Stimulated activated CD4-positive, alpha-beta T cell treated with anti-CD3 and anti-CD28 coated beads, Interleukin-4, amount 100 ng/mL, for 4 hours (primary cell): ENCODE measurements around the gene RHBDL1.

Experiments used
- DNase-seq, 2 experiments: peaks; one replicate each; pipeline ENCODE4 v3.0.0-alpha.2; 2020

RHBDL1 gene

DNA sequence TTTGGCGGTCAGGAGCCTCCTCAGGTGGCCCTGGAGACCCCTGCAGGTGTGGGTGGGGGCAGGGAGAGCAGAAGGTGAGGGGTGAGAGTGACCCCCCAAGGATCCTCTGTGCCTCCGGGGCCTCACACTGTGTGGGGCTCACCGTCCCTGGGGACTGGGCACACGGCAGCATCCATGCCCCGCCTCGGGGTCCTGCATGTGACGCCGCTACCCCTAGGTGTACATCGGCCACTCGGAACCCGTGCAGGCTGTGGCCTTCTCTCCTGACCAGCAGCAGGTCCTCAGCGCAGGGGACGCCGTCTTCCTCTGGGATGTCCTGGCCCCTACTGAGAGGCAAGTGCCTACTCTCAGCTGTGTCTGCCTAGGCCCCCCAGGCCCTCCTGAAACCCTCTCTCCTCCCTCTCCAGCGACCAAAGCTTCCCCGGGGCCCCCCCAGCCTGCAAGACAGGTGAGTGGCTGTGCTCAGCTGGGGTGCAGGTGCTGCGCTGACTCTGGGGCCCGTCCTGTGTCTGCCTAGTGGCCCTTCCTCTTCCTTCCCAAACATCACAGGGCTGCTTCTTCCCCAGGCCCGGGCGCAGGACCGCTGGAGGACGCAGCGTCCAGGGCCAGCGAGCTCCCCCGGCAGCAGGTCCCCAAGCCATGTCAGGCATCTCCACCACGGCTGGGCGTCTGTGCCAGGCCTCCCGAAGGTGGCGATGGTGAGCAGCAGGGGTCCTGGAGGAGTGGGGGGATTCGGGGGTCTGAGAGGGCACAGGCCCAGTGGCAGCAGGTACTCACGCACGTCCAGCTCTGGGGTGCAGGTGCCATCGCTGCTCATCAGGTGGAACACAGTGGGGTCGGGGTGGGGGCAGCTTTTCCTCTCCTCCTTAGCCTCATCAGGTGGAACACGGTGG, 16.5 kb upstream of the RHBDL1 start:
- DNase-seq = no peak

GRCh38 chr16:659618-660017, 15.9 kb upstream of the RHBDL1 start:
- no peak for DNase-seq

GRCh38 chr16:660132-660458, 15.4 kb upstream of the RHBDL1 start:
- no peak for DNase-seq

- DNase-seq = peak; percentile 56 to 70
Observed at GRCh38 chr16:660459-661183, 14.8 kb upstream of the RHBDL1 start.

DNA sequence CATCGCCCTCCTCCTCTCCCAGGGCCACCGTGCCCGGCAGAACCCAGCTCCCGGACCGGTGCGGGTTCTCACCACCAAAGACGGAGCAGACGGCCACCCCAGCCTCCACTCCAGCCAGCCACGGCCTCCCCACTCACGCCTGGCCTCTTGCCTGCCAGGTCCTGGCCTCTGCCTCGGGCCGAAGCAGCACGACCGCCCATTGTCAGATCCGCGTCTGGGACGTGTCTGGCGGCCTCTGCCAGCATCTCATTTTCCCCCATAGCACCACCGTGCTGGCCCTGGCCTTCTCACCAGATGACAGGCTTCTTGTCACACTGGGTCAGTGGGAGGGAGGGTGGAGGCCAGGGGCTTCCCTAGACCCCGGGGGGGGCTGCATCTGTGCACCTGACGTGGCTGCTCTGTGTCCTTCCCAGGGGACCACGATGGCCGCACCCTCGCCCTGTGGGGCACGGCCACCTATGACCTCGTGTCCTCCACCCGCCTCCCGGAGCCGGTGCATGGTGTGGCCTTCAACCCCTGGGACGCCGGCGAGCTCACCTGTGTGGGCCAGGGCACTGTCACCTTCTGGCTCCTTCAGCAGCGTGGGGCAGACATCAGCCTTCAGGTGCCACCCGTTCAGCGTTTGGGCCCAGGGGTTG, 14.2 kb upstream of the RHBDL1 start:
- no peak for DNase-seq

DNA sequence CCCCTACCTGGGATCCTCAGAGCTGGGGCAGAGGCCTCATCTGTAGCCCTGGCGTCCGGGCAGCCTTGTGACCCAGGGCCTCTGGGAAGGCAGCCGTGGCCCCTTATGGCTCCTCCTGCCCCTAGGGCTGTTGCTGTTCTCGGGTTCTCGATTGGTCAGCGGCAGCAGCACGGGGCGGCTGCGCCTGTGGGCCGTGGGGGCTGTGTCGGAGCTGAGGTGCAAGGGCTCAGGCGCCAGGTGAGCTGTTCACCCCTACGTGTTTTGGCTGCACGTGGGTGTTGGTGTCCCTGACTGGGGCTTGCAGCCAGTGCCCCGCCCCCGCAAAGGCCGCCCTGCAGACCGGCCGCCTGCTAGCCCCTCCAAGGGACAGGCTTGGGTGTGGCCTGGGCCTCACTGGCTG, 13.4 kb upstream of the RHBDL1 start:
- DNase-seq = no peak

GRCh38 chr16:662597-662996, 12.9 kb upstream of the RHBDL1 start:
- no peak for DNase-seq

- no peak for DNase-seq
Observed at GRCh38 chr16:666572-666971, 8.9 kb upstream of the RHBDL1 start.

- DNase-seq = no peak
Observed at GRCh38 chr16:667113-667779, 8.2 kb upstream of the RHBDL1 start.

- DNase-seq = peak; percentile 88 to 95
Observed at GRCh38 chr16:667780-668518, 7.5 kb upstream of the RHBDL1 start, which contains the start of gene RHOT2. Gene RHOT2 (plus strand): TSS chr16:668132. CDS start chr16:668200, 68 bp downstream.

DNA sequence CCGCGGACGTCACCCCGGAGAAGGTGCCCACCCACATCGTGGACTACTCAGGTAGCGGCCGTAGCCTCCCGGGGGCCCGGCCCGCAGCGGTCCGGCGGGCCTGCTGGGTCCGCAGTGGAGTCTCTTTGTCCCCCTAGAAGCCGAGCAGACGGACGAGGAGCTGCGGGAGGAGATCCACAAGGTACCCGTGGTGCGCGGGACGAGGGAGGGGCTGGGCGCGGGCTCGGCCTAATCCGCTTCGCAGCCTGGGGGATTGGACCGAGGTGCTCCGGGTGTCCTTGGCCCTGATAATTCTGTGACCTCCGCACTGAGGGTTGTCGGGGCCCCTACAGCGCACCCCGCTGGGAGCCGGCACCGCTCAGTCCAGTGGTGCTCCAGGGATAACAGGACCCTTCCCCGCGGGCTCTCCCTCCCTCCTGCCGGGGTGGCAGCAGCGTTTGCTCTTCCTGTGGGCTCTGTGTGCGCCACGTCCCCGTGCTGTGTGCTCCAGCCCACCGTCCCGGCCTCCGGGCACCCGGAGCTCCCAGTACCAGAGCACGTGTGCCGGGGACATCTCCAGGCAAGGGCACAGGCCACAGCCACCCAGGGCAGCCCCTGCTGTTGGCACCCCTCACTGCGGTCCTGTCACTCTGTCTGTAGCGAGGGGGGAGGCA, 6.8 kb upstream of the RHBDL1 start:
- DNase-seq = no peak

DNA sequence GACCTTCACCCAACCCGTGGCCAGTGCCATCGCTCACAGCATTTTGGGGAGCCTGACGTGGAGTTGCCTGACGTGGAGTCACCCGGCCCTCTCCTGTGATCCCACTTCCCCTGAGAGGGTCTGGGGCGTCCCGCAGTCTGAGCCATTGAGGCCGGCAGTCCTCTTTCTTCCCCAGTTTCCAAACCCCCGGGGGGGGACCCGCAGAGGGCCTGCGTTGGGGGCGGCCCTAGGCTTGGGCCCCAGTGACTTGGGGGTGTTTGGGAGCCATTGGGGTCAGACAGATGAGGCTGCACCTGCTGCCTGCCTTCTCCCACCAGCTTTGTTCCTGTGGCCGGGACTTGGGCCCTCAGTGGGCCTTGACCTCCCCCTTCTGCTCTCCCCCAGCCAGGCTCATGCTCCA, 5.8 kb upstream of the RHBDL1 start:
- no peak for DNase-seq

DNA sequence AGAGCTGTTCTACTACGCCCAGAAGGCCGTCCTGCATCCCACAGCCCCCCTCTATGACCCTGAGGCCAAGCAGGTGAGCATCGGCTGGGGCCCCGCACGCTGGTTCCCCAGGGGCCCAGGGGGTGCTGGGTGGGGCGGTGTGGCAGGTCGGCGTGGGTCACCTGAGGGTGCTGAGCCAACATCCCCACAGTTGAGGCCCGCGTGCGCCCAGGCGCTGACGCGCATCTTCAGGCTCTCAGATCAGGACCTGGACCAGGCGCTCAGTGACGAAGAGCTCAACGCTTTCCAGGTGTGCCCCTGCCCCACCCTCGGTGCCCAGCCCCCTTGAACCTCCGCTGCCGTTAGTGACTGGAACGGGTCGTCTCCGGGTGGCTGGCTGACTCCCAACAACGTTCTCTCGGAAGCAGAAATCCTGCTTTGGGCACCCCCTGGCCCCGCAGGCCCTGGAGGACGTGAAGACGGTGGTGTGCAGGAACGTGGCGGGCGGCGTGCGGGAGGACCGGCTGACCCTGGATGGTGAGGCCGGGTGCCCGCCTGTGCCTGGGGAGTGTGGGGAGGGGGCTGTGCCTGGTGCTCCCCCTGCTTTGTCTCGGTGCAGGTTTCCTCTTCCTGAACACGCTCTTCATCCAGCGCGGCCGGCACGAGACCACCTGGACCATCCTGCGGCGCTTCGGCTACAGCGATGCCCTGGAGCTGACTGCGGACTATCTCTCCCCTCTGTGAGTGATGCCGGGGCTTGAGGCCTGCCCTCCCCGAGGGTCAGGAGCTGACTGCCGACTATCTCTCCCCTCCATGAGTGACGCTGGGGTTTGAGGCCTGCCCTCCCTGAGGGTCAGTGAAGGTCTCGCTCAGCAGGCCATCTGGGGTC, 4.8 kb upstream of the RHBDL1 start:
- no peak for DNase-seq

DNA sequence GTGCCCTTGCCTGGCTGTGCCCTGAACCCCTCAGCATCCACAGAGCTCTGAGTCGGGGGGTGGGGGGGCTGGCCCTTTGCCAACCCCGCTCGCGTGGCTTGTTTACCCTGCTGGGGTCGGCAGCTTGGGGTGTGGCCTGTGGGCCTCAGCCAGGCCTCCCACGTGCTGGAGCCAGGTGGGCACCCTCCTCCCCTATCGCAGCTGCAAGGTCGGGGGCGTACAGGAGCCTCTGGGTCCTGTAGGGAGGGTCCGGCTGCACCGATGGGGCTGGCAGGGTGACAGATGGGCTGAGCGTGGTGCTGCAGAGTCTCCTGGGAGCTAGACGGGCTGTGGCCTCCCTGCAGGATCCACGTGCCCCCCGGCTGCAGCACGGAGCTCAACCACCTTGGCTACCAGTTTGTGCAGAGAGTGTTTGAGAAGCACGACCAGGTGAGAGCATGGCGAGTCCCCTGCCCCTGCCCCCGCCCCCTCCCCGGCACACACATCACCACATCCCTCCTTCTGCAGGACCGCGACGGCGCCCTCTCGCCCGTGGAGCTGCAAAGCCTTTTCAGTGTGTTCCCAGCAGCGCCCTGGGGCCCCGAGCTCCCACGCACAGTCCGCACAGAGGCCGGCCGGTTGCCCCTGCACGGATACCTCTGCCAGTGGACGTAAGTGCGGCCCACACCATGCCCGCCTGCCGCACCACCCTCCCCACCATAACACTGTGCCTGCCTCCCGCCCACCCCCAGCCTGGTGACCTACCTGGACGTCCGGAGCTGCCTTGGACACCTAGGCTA, 3.9 kb upstream of the RHBDL1 start:
- DNase-seq = no peak

GRCh38 chr16:672371-672770, 3.1 kb upstream of the RHBDL1 start:
- DNase-seq = no peak

DNA sequence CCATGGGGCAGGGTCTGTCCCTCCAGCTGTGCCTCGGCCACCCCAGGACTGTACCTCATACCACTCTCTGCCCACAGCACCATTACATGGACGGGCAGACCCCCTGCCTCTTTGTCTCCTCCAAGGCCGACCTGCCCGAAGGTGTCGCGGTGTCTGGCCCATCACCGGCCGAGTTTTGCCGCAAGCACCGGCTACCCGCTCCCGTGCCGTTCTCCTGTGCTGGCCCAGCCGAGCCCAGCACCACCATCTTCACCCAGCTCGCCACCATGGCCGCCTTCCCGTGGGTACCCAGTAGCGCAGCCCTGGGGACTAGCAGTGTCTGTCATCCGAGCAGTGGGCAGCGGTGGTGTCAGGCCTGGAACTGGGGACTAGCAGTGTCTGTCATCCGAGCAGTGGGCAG, 2.6 kb upstream of the RHBDL1 start:
- DNase-seq = no peak

DNA sequence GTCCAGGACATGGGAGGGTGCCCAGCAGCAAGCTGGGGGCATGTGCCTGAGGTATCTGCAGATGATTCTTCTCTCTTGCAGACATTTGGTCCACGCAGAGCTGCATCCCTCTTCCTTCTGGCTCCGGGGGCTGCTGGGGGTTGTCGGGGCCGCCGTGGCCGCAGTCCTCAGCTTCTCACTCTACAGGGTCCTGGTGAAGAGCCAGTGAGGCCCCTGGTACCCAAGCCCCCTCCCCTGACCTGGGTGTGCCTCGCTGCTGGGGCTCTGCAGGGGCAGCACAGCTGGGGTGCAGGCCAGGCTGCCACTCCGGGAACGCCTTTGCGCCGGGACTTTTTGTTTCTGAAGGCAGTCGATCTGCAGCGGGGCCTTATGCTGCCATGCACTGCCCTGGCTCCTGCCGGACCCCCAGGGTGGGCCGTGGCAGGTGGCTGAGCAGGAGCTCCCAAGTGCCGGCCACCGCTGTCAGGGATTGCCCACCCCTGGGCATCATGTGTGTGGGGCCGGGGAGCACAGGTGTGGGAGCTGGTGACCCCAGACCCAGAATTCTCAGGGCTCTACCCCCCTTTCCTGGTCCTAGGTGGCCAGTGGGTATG, 2.0 kb upstream of the RHBDL1 start:
- no peak for DNase-seq

- DNase-seq = no peak
Observed at GRCh38 chr16:674214-674881, 1.1 kb upstream of the RHBDL1 start.
